ENCODE data around the gene AKAP1. TPM values are rescaled to one million over a fixed set of nuclear protein-coding genes. Genes with fewer than 3 reads are reported as not detected.
"Not testable (repeated sequence)": the region's sequence is repeated elsewhere in the genome, so short reads cannot be mapped to it uniquely, and the experiment has no call there.

AKAP1 gene
- total and polyA plus RNA-seq, 4 donors: 31.3 to 58.5 (median 39.8) TPM

DNA sequence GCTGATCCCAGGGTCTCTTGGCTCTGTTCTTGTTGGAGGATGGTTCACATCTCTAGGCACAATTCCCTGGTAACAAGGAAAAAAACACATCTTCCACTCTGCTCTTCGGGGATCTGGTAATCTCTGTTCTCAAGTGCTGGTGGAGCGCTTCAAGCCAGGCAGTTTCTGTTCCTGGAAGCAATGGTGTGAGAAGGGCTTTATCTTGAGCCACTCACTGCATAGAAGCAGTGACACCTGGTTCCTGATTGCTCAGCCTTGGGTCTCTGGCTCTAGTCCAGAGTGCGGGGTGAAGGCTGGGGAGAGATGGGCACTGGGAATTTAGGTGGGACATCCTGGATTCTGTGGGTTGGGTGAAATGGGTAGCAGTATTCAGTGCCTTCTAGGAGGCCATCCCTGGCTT is 14.1 kb downstream of the AKAP1 start:
- H3K9me3 ChIP-seq (ENCODE audit: control insufficient read depth in 4 of 4, low read length in 3 of 4): no peaks in the 10 kb centered on the region
- no peak overlapping the region for H3K27ac ChIP-seq (ENCODE audit: low read depth in 1 of 2, low read length in 2 of 2)
- DNase-seq (ENCODE audit: low spot score): no peak
- H3K4me3 ChIP-seq (ENCODE audit: low read depth in 1 of 3, low read length in 3 of 3): no peak overlapping the region
- no peak for TF ChIP-seq RAD21 (IDR thresholded peaks at IDR 0.05)
- TF ChIP-seq RXRA (IDR thresholded peaks at IDR 0.05): no peak
- H3K36me3 ChIP-seq (ENCODE audit: control insufficient read depth in 4 of 4, insufficient read depth in 3 of 4, low read depth in 1 of 4, low read length in 3 of 4): no peaks in the 10 kb centered on the region
- WGBS: 86% methylated on average over 3 of the region's 3 CpGs
- no peaks in the 10 kb centered on the region for H3K27me3 ChIP-seq (ENCODE audit: control insufficient read depth in 4 of 4, insufficient read depth in 4 of 4, low read length in 3 of 4)
- peaks cover 24 to 46% (median 39%) of the 10 kb centered on the region in 4 donors for H3K4me1 ChIP-seq (ENCODE audit: control insufficient read depth in 4 of 4, insufficient read depth in 4 of 4, low read length in 3 of 4)
- H3K9ac ChIP-seq (ENCODE audit: low read depth in 1 of 2, low read length in 2 of 2): no peak overlapping the region

DNA sequence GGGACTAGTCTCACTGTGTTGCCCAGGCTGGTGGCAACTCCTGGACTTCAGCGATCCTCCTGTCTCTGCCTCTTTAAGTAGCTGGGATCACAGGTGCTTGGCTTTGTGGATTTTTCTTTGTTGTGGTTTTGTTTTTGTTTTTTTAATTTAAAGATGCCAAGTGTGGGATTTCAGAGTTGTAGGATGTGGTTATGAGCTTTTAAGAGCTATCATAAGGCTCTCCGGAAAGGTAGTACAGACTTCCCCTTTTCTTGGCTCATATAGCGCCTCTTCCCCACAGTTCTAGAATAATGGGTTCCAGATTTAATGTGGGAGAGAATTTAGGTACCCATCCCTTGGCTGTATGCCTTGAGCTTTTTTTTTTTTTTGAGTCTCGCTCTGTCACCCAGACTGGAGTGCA is 17.1 kb downstream of the AKAP1 start:
- H3K4me3 ChIP-seq (ENCODE audit: low read depth in 1 of 3, low read length in 3 of 3): no peak overlapping the region
- 86% methylated on average over 4 of the region's 4 CpGs for WGBS
- no peak overlapping the region for H3K9ac ChIP-seq (ENCODE audit: low read depth in 1 of 2, low read length in 2 of 2)
- H3K4me1 ChIP-seq (ENCODE audit: control insufficient read depth in 4 of 4, insufficient read depth in 4 of 4, low read length in 3 of 4): peaks cover 14 to 47% (median 37%) of the 10 kb centered on the region in 4 donors
- H3K36me3 ChIP-seq (ENCODE audit: control insufficient read depth in 4 of 4, insufficient read depth in 3 of 4, low read depth in 1 of 4, low read length in 3 of 4): no peaks in the 10 kb centered on the region
- H3K9me3 ChIP-seq (ENCODE audit: control insufficient read depth in 4 of 4, low read length in 3 of 4): no peaks in the 10 kb centered on the region
- H3K27me3 ChIP-seq (ENCODE audit: control insufficient read depth in 4 of 4, insufficient read depth in 4 of 4, low read length in 3 of 4): no peaks in the 10 kb centered on the region
- DNase-seq (ENCODE audit: low spot score): no peak
- H3K27ac ChIP-seq (ENCODE audit: low read depth in 1 of 2, low read length in 2 of 2): no peak overlapping the region
- TF ChIP-seq, protein P1, sequence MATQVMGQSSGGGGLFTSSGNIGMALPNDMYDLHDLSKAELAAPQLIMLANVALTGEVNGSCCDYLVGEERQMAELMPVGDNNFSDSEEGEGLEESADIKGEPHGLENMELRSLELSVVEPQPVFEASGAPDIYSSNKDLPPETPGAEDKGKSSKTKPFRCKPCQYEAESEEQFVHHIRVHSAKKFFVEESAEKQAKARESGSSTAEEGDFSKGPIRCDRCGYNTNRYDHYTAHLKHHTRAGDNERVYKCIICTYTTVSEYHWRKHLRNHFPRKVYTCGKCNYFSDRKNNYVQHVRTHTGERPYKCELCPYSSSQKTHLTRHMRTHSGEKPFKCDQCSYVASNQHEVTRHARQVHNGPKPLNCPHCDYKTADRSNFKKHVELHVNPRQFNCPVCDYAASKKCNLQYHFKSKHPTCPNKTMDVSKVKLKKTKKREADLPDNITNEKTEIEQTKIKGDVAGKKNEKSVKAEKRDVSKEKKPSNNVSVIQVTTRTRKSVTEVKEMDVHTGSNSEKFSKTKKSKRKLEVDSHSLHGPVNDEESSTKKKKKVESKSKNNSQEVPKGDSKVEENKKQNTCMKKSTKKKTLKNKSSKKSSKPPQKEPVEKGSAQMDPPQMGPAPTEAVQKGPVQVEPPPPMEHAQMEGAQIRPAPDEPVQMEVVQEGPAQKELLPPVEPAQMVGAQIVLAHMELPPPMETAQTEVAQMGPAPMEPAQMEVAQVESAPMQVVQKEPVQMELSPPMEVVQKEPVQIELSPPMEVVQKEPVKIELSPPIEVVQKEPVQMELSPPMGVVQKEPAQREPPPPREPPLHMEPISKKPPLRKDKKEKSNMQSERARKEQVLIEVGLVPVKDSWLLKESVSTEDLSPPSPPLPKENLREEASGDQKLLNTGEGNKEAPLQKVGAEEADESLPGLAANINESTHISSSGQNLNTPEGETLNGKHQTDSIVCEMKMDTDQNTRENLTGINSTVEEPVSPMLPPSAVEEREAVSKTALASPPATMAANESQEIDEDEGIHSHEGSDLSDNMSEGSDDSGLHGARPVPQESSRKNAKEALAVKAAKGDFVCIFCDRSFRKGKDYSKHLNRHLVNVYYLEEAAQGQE (IDR thresholded peaks at IDR 0.05): no peak
- TF ChIP-seq HNF4A (conservative IDR thresholded peaks at IDR 0.05) (no peak), YY1 (IDR thresholded peaks at IDR 0.05) (no peak), NR2F2 (IDR thresholded peaks at IDR 0.05) (no peak), SP1 (IDR thresholded peaks at IDR 0.05) (no peak), RAD21 (IDR thresholded peaks at IDR 0.05) (no peak)

DNA sequence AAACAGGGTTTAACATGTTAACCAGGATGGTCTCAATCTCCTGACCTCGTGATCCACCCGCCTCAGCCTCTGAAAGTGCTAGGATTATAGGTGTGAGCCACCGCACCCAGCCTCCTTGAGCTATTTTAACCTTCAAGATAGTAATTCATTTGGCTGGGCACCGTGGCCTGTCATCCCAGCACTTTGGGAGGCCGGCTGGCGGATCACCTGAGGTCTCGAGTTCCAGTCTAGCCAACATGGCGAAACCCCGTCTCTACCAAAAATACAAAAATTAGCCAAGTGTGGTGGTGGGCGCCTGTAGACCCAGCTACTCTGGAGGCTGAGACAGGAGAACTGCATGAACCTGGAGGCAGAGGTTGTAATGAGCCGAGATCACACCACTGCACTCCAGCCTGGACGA is 17.6 kb downstream of the AKAP1 start:
- 96% methylated on average over 12 of the region's 12 CpGs for WGBS
- H3K9ac ChIP-seq (ENCODE audit: low read depth in 1 of 2, low read length in 2 of 2); H3K36me3 ChIP-seq (ENCODE audit: control insufficient read depth in 4 of 4, insufficient read depth in 3 of 4, low read depth in 1 of 4, low read length in 3 of 4); H3K27me3 ChIP-seq (ENCODE audit: control insufficient read depth in 4 of 4, insufficient read depth in 4 of 4, low read length in 3 of 4); H3K4me3 ChIP-seq (ENCODE audit: low read depth in 1 of 3, low read length in 3 of 3); H3K27ac ChIP-seq (ENCODE audit: low read depth in 1 of 2, low read length in 2 of 2); H3K9me3 ChIP-seq (ENCODE audit: control insufficient read depth in 4 of 4, low read length in 3 of 4); DNase-seq (ENCODE audit: low spot score): not testable (repeated sequence)
- H3K4me1 ChIP-seq (ENCODE audit: control insufficient read depth in 4 of 4, insufficient read depth in 4 of 4, low read length in 3 of 4): peaks cover 12 to 47% (median 36%) of the 10 kb centered on the region in 4 donors

DNA sequence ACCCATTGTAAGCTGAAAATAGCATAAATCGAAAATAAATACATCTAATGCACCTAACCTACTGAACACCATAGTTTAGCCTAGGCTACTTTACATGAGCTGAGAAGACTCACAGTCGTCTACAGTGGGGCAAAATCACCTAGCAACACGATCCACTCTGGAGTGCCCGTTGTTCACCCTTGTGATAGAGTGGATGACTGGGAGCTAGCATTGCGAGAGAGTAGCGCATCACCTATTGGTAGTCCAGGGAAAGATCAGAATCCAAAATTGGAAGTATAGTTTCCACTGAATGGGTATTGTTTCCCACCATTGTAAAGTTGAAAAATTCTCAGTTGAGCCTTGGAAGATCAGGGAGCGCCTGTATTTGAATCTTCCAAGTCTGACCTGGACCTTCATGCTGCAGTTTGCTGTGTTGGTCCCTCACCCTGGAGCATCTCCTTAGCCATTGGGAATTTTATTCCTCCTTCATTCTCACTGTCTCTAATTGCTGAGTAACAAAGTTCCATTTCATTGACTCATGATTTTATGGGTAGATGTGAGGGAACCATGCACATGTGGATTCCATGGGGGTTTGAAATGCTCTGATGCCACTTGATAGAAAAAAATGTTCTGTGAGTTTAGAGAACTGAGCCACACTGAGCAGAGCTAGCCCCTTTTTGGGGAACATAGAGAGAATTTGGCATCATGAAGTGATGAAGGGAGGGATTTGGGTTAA is 19.6 kb downstream of the AKAP1 start:
- no peaks in the 10 kb centered on the region for H3K36me3 ChIP-seq (ENCODE audit: control insufficient read depth in 4 of 4, insufficient read depth in 3 of 4, low read depth in 1 of 4, low read length in 3 of 4)
- no peak overlapping the region for H3K4me3 ChIP-seq (ENCODE audit: low read depth in 1 of 3, low read length in 3 of 3)
- no peaks in the 10 kb centered on the region for H3K9me3 ChIP-seq (ENCODE audit: control insufficient read depth in 4 of 4, low read length in 3 of 4)
- WGBS: 91% methylated on average over 7 of the region's 7 CpGs
- no peak overlapping the region for H3K27ac ChIP-seq (ENCODE audit: low read depth in 1 of 2, low read length in 2 of 2)
- no peak overlapping the region for H3K9ac ChIP-seq (ENCODE audit: low read depth in 1 of 2, low read length in 2 of 2)
- H3K27me3 ChIP-seq (ENCODE audit: control insufficient read depth in 4 of 4, insufficient read depth in 4 of 4, low read length in 3 of 4): no peaks in the 10 kb centered on the region
- TF ChIP-seq JUND (IDR thresholded peaks at IDR 0.05) (no peak), HNF4A (conservative IDR thresholded peaks at IDR 0.05) (no peak), EGR1 (IDR thresholded peaks at IDR 0.05; ENCODE audit: low read depth in 2 of 2) (no peak), FOXA1 (IDR thresholded peaks at IDR 0.05) (no peak), GABPA (IDR thresholded peaks at IDR 0.05 in 1 of 2, conservative IDR thresholded peaks at IDR 0.05 in 1 of 2) (no peak)
- TF ChIP-seq, protein P2, sequence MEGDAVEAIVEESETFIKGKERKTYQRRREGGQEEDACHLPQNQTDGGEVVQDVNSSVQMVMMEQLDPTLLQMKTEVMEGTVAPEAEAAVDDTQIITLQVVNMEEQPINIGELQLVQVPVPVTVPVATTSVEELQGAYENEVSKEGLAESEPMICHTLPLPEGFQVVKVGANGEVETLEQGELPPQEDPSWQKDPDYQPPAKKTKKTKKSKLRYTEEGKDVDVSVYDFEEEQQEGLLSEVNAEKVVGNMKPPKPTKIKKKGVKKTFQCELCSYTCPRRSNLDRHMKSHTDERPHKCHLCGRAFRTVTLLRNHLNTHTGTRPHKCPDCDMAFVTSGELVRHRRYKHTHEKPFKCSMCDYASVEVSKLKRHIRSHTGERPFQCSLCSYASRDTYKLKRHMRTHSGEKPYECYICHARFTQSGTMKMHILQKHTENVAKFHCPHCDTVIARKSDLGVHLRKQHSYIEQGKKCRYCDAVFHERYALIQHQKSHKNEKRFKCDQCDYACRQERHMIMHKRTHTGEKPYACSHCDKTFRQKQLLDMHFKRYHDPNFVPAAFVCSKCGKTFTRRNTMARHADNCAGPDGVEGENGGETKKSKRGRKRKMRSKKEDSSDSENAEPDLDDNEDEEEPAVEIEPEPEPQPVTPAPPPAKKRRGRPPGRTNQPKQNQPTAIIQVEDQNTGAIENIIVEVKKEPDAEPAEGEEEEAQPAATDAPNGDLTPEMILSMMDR (IDR thresholded peaks at IDR 0.05; ENCODE audit: low read depth, low read length, missing input control): no peak
- TF ChIP-seq, protein P3, sequence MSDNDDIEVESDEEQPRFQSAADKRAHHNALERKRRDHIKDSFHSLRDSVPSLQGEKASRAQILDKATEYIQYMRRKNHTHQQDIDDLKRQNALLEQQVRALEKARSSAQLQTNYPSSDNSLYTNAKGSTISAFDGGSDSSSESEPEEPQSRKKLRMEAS (IDR thresholded peaks at IDR 0.05): no peak
- H3K4me1 ChIP-seq (ENCODE audit: control insufficient read depth in 4 of 4, insufficient read depth in 4 of 4, low read length in 3 of 4): peaks cover 13 to 51% (median 42%) of the 10 kb centered on the region in 4 donors
- DNase-seq (ENCODE audit: low spot score): no peak
